Glomerular visceral epithelial cell (primary cell): Measurements from ENCODE around the gene CDH26.

ENCODE experiments used
- DNase-seq: peaks from one replicate; pipeline ENCODE4 v3.0.0-alpha.2; 2016; ENCODE audit errors: extremely low spot score

Gene CDH26

DNA sequence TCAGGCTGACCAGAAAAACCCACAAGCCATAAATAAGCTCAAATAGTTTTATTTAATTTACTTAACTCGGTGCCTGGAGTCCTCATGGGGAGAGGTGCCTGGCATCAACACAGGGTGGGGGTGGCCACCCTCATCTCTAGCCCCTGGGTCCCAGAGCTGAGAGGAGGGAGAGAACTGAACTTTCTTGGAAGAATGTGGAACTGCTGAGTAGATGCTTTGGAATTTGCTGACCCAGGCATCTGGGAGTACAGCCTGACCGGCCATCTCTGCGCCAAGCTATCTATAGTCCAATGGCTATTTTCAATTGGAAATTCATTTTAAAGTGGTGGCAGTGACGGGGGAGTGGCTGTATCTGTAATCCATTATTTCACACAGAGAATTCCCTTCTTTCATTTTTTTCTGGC, 104.8 kb downstream of the CDH26 start:
- peak; percentile 23 for DNase-seq

DNA sequence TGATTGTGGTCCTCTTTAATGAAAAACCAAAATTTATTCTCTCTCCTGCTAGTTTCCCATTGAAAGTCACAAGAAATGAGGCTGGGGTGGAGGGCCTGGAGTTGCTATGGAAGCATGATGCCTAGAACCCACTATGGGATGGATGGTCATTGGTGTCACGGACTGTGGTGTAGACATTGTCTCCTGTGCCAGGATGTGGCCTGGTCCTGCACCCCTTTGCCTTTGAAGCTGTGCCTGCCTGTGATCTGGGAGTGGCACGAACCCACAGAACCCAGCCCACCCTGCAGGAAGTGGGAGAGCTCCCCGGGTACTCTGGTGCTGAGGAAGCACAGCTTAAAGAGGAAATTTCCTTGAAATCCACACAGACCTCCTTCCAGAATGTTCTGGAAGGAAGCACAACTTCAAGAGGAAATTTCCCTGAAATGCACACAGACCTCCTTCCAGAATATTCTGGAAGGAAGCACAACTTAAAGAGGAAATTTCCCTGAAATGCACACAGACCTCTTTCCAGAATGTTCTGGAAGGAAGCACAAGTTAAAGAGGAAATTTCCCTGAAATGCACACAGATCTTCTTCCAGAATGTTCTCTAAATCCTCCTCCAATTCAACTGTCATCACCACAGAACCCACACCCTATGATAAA, 105.6 kb downstream of the CDH26 start:
- no peak for DNase-seq
